GM12864 (cell line): ENCODE measurements around the gene NOX3.
"Not testable (repeated sequence)": the region's sequence is repeated elsewhere in the genome, so short reads cannot be mapped to it uniquely, and the experiment has no call there.

ENCODE experiments used
- DNase-seq: peaks from one replicate; pipeline ENCODE4 v3.0.0-alpha.2; 2011; ENCODE audit warnings: low read depth
- H3K4me3 ChIP-seq: 2 replicates; pipeline ENCODE4 v1.5.1; 2011; ENCODE audit warnings: mild to moderate bottlenecking, low read depth, low read length, control low read depth
- TF ChIP-seq, protein P1 (sequence below): IDR thresholded peaks from 2 replicates; pipeline ENCODE4 v1.5.1; 2011; ENCODE audit warnings: low read depth, mild to moderate bottlenecking, moderate library complexity, low read length, control low read depth, inconsistent platforms; ENCODE audit errors: missing control alignments

NOX3 gene

DNA sequence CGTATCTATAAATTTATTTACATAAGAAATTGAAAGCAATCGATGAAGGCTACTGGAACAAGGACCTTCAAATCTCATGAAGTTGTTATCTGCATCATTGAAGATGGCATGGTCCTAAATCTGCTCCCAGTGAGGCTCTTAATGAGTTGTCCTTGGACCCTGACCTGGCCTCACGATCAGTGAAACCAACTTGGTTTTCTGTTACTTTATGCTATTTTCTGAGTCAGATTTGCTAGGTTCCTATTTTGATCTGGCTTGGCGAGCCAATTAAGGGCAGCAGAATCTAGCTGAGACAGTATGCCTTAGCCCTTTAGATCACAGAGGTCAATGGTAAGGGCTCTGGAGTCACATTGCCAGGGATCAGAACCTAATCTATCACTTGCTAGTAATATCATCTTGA is 30.1 kb upstream of the NOX3 start:
- H3K4me3 ChIP-seq, result no peak overlapping the region
- no peak for DNase-seq
- TF ChIP-seq, protein P1, sequence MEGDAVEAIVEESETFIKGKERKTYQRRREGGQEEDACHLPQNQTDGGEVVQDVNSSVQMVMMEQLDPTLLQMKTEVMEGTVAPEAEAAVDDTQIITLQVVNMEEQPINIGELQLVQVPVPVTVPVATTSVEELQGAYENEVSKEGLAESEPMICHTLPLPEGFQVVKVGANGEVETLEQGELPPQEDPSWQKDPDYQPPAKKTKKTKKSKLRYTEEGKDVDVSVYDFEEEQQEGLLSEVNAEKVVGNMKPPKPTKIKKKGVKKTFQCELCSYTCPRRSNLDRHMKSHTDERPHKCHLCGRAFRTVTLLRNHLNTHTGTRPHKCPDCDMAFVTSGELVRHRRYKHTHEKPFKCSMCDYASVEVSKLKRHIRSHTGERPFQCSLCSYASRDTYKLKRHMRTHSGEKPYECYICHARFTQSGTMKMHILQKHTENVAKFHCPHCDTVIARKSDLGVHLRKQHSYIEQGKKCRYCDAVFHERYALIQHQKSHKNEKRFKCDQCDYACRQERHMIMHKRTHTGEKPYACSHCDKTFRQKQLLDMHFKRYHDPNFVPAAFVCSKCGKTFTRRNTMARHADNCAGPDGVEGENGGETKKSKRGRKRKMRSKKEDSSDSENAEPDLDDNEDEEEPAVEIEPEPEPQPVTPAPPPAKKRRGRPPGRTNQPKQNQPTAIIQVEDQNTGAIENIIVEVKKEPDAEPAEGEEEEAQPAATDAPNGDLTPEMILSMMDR, result no peak

DNA sequence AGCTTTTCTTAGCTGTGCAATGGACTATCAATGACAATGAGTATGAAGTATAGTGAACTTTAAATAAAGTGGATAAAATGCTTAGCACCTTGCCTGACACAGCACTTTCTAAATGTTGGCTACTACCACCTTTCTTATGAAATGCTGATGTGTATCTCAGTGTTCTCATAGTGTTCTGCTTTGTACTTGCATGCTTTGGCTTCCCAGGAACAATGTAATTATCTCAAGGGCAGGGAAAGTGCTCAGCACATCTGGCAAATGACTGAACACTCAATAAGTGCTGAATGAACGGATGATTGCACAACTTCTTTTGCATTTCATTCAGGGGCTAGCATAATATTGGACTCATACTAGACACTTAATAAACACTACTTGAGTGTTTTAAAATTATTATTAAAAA is 28.2 kb upstream of the NOX3 start:
- DNase-seq, result no peak
- H3K4me3 ChIP-seq, result no peak overlapping the region
- TF ChIP-seq, protein P1, result no peak

DNA sequence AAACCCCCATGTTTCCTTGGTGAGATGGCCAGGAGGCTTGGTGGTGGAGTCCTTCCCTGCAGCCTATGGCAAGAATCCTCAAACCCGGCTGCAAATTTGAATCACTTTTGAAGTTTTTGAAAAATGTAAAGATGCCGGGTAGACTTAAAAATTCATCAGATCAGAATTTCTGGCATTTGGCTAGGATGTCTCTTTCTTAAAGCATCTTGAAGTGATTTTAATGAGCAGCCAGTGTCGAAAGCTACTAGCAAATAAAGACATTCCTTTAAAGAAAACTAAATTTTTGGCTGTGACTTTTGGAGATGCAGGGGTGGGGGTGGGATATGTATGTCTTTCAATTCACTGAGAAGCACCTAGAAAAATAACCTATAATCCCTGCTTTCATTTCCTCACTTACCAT is 25.6 kb upstream of the NOX3 start:
- TF ChIP-seq, protein P1, result no peak
- no peak for DNase-seq
- H3K4me3 ChIP-seq, result no peak overlapping the region

DNA sequence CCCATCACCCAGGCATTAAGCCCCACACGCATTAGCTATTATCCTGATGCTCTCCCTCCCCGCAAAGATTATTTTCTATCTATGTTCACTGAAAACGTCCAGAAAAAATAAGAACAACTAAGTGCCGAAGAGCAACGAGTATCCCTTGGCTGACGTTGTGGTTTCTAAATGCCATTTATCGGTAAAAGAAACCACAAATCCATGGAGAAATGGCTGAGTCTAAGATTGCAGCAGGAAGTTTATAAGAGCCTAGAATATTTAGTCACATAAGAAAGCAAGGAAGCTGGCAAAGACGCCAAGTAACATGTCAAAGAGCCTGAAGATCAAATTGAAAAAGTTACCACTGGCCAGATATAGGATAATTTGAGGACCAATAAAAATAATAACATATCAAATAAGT is 18.1 kb upstream of the NOX3 start:
- no peak overlapping the region for H3K4me3 ChIP-seq
- TF ChIP-seq, protein P1, result no peak
- DNase-seq, result no peak

DNA sequence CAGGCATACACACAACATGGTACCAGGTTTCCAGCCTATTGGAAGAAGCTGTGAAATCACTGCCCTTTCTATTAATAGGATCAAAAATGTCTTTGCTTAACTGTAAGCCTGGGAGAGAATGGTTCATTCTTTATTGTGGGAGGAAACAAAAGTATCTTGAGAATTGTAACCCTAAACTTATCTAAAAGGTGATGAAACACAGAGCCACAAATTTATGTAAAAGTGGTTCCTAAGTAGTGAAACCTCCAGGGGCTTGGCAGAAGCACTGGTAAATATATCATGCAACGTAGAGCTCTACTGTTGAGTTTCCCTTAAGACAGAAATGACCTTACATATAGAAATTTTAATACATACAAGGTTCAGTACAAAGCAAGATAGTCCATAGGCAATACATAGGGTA is 17.2 kb upstream of the NOX3 start:
- no peak for DNase-seq
- TF ChIP-seq, protein P1, result no peak
- H3K4me3 ChIP-seq, result no peak overlapping the region

DNA sequence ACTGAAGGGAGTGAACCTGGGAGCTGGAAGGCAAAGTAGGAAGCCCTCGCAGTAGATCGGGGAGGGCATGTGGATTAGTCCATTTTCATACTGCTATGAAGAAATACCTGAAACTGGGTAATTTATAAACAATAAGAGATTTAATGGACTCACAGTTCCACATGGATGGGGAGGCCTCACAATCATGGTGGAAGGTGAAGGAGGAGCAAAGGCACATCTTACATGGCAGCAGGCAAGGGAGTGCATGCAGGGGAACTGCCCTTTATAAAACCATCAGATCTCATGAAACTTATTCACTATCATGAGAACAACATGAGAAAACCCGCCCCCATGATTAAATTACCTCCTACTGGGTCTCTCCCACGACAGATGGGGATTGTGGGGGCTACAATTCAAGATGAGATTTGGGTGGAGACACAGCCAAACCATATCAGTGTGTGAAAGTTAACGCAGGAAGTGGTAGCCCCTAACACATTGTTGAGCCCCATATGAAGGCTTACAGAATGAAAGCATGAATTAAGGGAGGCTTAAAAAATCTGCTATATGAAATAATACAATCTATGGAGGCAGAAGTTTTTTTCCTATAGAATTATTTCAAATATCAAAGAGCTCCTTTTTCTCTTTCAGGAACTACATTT is 15.5 kb upstream of the NOX3 start:
- H3K4me3 ChIP-seq, DNase-seq: not testable (repeated sequence)

DNA sequence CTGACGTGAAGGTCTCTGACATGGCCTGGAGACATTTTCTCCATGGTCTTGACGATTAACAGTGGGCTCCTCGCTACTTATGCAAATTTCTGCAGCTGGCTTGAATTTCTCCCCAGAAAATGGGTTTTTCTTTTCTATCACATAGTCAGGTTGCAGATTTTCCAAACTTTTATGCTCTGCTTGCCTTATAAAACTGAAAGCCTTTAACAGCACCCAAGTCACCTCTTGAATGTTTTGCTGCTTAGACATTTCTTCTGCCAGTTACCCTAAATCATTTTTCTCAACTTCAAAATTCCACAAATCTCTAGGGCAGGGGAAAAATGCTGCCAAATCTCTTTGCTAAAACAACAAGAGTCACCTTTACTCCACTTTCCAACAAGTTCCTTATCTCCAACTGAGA is 12.9 kb upstream of the NOX3 start:
- not testable (repeated sequence) for H3K4me3 ChIP-seq, DNase-seq

DNA sequence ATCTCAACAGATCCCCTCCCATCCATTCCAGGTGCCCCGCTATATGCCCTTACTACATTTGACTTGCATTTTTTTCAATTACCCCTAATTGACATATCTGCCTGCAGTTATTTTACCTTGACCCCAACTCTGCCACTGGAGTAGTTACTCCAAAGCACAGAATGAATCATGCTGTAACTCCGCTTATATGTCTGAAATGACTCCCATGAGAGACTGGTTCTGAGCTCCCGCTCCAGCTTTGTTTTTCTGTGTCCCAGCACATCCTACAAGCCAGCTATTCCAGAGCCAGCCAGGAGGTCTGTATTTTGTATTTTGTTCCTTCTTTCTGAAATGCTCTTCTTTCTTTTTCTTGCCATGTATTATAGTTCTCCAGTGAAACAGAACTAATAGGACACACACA is 10.9 kb upstream of the NOX3 start:
- no peak overlapping the region for H3K4me3 ChIP-seq
- TF ChIP-seq, protein P1, result no peak
- DNase-seq, result no peak
